Bronchial epithelial cell (primary cell): ENCODE data around the gene ATXN2. TPM values are rescaled to one million over a fixed set of nuclear protein-coding genes. Genes with fewer than 3 reads are reported as not detected.

Experiments used
- DNase-seq: peaks from one replicate; pipeline ENCODE4 v3.0.0-alpha.2; 2010; ENCODE audit warnings: low read depth
- FAIRE-seq: peaks from 2 replicates; lab custom pipeline; 2011; peaks lifted over from hg19 to GRCh38; lab: Jason Lieb, UNC
- H3K27me3 ChIP-seq: 2 replicates; pipeline ENCODE4 v1.5.1; 2011; ENCODE audit warnings: low read length; ENCODE audit not compliant: control insufficient read depth, insufficient read depth
- H3K36me3 ChIP-seq: 2 replicates; pipeline ENCODE4 v1.5.1; 2011; ENCODE audit warnings: low read length; ENCODE audit not compliant: control insufficient read depth, insufficient read depth
- H3K4me3 ChIP-seq: 2 replicates; pipeline ENCODE4 v1.5.1; 2011; ENCODE audit warnings: mild to moderate bottlenecking, low read depth, low read length, control low read depth
- total RNA-seq: library from RNA; depleted of rRNA; stranded (reverse); fragments of >200 nt; gene quantifications from 2 replicates; pipeline ENCODE4 v1.2.1, GENCODE V29; 2014
- TF ChIP-seq, protein P1 (sequence below): IDR thresholded peaks from 2 replicates; pipeline ENCODE4 v1.5.1; 2011; ENCODE audit warnings: mild to moderate bottlenecking, moderate library complexity, low read length, control low read depth, inconsistent platforms; ENCODE audit not compliant: insufficient read depth, severe bottlenecking

Gene ATXN2
- total RNA-seq, 1 donor from 2014 or later, result 8.7 TPM

DNA sequence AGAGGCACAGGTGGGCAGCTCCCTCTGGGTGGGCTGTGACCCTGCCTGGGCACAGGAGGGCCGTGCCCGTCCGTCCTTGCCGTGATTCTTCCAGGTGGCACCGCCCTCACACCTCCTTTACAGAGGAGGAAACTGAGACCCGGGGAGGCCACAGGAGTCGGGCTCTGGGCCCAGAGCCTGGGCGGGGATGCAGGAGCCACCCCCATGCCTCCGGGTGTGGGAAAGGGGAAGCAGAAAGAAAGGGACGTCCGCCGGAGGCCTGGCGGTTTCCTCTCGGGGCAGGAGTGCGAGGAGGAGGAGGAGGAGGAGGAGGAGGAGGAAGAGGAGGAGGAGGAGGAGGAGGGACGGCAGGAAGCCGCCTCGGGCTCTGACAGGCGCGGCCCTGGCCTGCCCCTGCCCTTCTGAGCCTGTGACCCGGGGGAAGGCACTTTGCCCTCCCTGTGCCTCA, 170.4 kb downstream of the ATXN2 start:
- TF ChIP-seq, protein P1, sequence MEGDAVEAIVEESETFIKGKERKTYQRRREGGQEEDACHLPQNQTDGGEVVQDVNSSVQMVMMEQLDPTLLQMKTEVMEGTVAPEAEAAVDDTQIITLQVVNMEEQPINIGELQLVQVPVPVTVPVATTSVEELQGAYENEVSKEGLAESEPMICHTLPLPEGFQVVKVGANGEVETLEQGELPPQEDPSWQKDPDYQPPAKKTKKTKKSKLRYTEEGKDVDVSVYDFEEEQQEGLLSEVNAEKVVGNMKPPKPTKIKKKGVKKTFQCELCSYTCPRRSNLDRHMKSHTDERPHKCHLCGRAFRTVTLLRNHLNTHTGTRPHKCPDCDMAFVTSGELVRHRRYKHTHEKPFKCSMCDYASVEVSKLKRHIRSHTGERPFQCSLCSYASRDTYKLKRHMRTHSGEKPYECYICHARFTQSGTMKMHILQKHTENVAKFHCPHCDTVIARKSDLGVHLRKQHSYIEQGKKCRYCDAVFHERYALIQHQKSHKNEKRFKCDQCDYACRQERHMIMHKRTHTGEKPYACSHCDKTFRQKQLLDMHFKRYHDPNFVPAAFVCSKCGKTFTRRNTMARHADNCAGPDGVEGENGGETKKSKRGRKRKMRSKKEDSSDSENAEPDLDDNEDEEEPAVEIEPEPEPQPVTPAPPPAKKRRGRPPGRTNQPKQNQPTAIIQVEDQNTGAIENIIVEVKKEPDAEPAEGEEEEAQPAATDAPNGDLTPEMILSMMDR, result no peak
- Histone ChIP-seq H3K36me3 (no peaks in the 10 kb centered on the region), H3K27me3 (no peaks in the 10 kb centered on the region), H3K4me3 (no peak overlapping the region)
- no peak for FAIRE-seq
- no peak for DNase-seq

DNA sequence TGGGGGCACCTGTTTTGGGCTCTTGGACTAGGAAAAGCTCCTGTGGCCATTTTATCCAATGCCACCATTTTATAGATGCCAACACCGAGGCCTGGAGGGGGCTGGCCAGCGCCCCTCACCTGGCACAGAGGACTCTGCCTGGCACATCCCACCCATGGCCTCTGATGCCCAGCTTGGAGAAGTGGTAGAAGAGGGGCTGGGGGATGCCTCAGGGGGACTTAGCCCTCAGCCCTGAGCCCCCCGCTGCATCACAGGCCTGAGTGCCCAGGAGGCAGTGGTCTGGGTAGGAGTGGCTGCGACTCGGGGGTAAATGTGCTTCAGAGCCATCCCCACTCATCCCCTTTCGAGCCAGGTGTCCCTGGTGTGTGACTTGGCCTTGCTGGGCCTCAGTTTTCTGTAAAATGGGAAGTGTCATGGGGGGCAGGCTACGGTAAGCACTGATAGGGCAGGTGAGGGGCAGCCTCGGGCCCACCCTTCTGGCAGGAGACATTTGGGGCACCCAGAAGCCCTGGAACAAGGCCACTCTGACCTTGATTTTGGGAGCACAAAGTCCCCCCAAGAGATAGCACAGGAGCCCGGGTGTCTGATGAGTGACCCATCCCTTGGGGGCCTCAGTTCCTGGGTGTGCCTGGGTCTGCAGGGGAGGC, 170.9 kb downstream of the ATXN2 start:
- FAIRE-seq, result no peak
- H3K4me3 ChIP-seq, result no peak overlapping the region

DNA sequence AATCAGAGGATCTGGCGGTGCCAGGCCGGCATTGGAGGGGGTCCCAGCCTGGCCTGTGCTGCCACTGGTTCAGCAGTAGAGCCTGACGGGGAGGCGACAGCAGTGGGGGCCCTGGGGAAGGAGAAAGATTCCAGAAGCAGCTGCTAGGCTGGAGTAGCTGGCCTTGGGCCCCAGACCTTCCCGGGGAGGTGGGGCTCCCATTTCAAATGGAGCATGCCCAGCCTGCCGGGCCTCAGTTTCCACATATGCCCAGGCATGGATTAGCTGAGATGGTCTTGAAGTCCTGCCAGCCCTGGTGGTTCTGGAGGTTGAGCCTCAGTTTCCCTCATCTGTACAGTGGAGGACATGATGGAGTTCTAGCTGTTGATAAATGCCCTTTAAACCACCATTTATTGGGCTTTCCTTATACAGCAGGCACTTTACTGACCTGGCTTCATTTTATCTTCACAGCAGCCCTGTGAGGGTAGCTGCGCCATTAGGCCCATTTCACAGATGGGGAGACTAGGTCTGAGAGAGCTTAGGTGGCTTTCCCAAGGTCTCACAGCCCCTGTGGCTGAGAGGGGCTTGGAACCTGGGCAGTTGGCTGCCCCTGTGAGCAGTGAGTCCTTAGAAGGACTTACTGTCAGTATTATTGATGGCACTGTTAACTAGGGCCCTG, 171.6 kb downstream of the ATXN2 start:
- Histone ChIP-seq H3K27me3 (no peaks in the 10 kb centered on the region), H3K36me3 (no peaks in the 10 kb centered on the region), H3K4me3 (no peak overlapping the region)
- no peak for DNase-seq
- TF ChIP-seq, protein P1, result no peak
- FAIRE-seq, result no peak

More for the DNA sequence above, 170.9 kb downstream of the ATXN2 start:
- DNase-seq, result no peak
- TF ChIP-seq, protein P1, result no peak
- no peaks in the 10 kb centered on the region for H3K36me3 ChIP-seq
- H3K27me3 ChIP-seq, result no peaks in the 10 kb centered on the region

DNA sequence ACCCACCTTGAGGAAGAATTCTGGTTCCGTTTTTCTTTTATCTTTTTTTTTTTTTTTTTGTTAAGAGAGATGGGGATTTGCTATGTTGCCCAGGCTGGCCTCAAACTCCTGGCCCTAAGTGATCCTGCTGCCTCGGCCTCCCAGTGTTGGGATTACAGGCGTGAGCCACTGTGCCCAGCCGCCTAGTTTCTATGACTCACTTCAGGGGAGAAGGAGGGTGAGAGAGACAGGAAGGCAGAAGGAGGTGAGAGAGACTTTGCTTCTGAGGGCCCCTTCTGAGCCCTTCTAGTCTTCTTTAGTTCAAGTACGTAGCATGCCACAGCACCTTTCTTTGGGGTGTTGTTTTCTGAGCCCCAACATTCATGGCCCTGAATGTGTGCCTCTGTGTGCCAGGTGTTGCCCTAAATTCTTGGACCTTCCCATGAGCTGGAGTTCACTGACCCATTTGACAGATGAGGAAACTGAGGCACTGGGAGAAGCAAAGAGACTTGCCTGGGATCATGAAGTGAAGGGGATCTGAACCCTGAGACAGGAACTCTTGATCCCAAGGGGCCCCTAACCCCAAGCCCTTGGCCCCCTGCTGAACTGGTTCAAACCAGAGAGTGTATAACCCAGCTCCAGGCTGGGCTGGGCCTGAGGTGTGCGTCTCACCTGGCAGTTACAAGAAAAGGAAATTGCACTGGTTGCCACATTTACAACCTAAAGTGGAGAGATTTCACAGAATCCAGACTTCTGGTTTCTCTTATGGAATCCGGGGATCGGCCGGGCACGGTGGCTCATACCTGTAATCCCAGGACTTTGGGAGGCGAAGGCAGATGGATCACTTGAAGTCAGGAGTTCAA, 172.6 kb downstream of the ATXN2 start:
- Histone ChIP-seq H3K4me3 (no peak overlapping the region), H3K36me3 (no peaks in the 10 kb centered on the region), H3K27me3 (no peaks in the 10 kb centered on the region)
- DNase-seq (no peak), FAIRE-seq (no peak)
- TF ChIP-seq, protein P1, result no peak

DNA sequence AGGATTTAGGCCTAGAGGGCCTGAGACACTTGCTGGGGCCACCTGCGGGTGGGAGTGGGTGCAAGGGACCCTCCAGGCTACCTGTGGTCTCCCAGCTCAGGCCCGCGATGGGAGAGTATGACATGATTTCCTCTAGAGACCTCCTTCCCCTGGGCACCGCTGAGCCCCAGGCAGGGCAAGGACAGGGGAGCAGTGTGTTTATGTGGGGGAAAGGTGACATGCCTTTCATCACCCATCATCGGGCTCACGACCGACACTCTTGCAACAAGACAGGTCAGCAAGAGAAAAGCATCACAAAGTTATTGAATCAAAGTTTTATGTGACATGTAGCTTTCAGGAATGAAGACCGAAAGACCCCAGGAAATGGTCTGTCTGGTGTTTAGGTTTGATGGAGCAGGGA, 173.5 kb downstream of the ATXN2 start:
- Histone ChIP-seq H3K36me3 (no peaks in the 10 kb centered on the region), H3K27me3 (no peaks in the 10 kb centered on the region), H3K4me3 (no peak overlapping the region)
- FAIRE-seq (no peak), DNase-seq (no peak)
- TF ChIP-seq, protein P1, result no peak
